ENCODE measurements around the gene TNS1.
"Not testable (repeated sequence)": the region's sequence is repeated elsewhere in the genome, so short reads cannot be mapped to it uniquely, and the experiment has no call there.

TNS1 gene
- total RNA-seq, result 0 to 0.58 (median 0) reads per million in 3 donors

DNA sequence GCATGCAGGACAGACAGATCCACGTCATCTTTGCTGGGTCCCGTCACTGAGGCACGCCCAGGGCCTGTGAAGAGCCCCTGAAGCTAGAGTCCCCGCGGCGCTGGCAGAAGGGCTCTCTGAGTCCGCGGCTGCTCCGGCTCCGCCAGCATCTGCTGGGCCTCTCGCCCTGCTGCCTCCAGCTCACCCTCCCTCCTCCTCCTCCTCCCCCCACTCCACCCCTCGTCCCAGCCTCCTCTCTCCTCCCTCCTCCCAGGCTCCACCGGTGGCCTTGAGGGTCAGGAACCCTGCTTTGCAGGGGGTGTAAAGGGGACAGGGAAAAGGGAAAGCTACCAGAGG is at the start of gene TNS1:
TNS1 (minus strand) TSS at position 151 of the 336 bp plus-strand sequence; CDS start at position 28, 123 bp downstream.
- H3K4me3 ChIP-seq (ENCODE audit: insufficient read depth, low read depth, low read length, poor library complexity, severe bottlenecking), result no peak within 1 kb of the TSS
- H3K27me3 ChIP-seq (replicated peaks; ENCODE audit: control insufficient read depth, insufficient read depth, low read length, poor library complexity, severe bottlenecking), result no peaks in the 10 kb centered on the region
- DNase-seq, result no peak
- H3K27ac ChIP-seq (ENCODE audit: insufficient read depth, low read length, poor library complexity, severe bottlenecking), result no peak within 1 kb of the TSS
- H3K9me3 ChIP-seq (ENCODE audit: control insufficient read depth, low read length), result no peaks in the 10 kb centered on the region
- no peaks in the 10 kb centered on the region for H3K4me1 ChIP-seq (ENCODE audit: control insufficient read depth, insufficient read depth, low read length, poor library complexity, severe bottlenecking)
- H3K36me3 ChIP-seq (ENCODE audit: control insufficient read depth, insufficient read depth, low read length), result no peaks in the 10 kb centered on the region

DNA sequence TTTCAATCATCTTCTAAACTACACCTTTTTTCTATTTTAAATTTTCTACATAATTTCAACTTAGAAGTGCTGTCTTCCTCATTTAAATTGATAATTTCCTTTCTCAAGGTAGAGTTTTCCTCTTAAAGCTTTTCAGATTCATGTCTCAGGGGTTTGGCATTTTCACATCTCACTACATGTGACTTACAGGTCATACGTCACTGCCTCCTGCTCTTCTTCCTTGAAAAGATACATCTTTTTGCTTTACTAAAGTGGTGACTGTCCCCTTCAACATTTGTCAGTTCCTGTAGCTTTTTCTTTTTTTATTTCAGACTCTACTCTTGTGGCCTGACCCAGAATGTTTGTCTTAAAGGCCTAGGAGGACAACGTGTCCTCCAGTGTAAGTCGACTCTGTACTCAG is 49.1 kb upstream of the TNS1 start:
- Histone ChIP-seq H3K27me3 (replicated peaks; ENCODE audit: control insufficient read depth, insufficient read depth, low read length, poor library complexity, severe bottlenecking) (no peaks in the 10 kb centered on the region), H3K4me1 (ENCODE audit: control insufficient read depth, insufficient read depth, low read length, poor library complexity, severe bottlenecking) (no peaks in the 10 kb centered on the region), H3K4me3 (ENCODE audit: insufficient read depth, low read depth, low read length, poor library complexity, severe bottlenecking) (no peak overlapping the region), H3K36me3 (ENCODE audit: control insufficient read depth, insufficient read depth, low read length) (no peaks in the 10 kb centered on the region), H3K27ac (ENCODE audit: insufficient read depth, low read length, poor library complexity, severe bottlenecking) (no peak overlapping the region), H3K9me3 (ENCODE audit: control insufficient read depth, low read length) (peaks cover 6% of the 10 kb centered on the region)
- DNase-seq, result no peak

GRCh38 chr2:218047536-218048225 is 44.9 kb upstream of the TNS1 start:
- DNase-seq, result no peak
- Histone ChIP-seq H3K4me1 (ENCODE audit: control insufficient read depth, insufficient read depth, low read length, poor library complexity, severe bottlenecking) (no peaks in the 10 kb centered on the region), H3K36me3 (ENCODE audit: control insufficient read depth, insufficient read depth, low read length) (no peaks in the 10 kb centered on the region), H3K4me3 (ENCODE audit: insufficient read depth, low read depth, low read length, poor library complexity, severe bottlenecking) (no peak overlapping the region), H3K9me3 (ENCODE audit: control insufficient read depth, low read length) (peaks cover 6% of the 10 kb centered on the region), H3K27ac (ENCODE audit: insufficient read depth, low read length, poor library complexity, severe bottlenecking) (no peak overlapping the region), H3K27me3 (replicated peaks; ENCODE audit: control insufficient read depth, insufficient read depth, low read length, poor library complexity, severe bottlenecking) (no peaks in the 10 kb centered on the region)

DNA sequence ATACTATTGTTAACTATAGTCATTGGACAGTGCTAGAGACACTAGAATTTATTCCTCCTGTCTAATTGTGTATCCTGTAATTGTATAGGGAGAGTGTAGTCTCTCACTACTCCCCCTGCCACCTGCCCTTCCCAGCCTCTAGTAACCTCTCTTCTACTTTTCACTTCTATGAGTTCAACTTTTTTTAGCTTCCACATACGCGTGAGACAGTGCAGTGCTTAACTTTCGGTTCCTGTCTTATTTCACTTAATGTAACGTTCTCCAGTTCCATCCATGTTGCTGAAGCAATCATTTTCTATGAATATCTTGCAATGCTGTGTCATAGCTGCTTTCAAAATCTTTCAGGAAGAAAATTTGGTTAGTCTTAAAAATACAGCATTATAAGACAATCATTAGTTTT is 43.4 kb upstream of the TNS1 start:
- H3K4me3 ChIP-seq (ENCODE audit: insufficient read depth, low read depth, low read length, poor library complexity, severe bottlenecking), result no peak overlapping the region

GRCh38 chr2:218044599-218044998 is 41.8 kb upstream of the TNS1 start:
- H3K4me1 ChIP-seq (ENCODE audit: control insufficient read depth, insufficient read depth, low read length, poor library complexity, severe bottlenecking); H3K27me3 ChIP-seq (replicated peaks; ENCODE audit: control insufficient read depth, insufficient read depth, low read length, poor library complexity, severe bottlenecking); H3K9me3 ChIP-seq (ENCODE audit: control insufficient read depth, low read length); H3K4me3 ChIP-seq (ENCODE audit: insufficient read depth, low read depth, low read length, poor library complexity, severe bottlenecking); H3K36me3 ChIP-seq (ENCODE audit: control insufficient read depth, insufficient read depth, low read length); H3K27ac ChIP-seq (ENCODE audit: insufficient read depth, low read length, poor library complexity, severe bottlenecking); DNase-seq: not testable (repeated sequence)

More for the DNA sequence above, 43.4 kb upstream of the TNS1 start:
- Histone ChIP-seq H3K27me3 (replicated peaks; ENCODE audit: control insufficient read depth, insufficient read depth, low read length, poor library complexity, severe bottlenecking) (no peaks in the 10 kb centered on the region), H3K9me3 (ENCODE audit: control insufficient read depth, low read length) (peaks cover 6% of the 10 kb centered on the region), H3K4me1 (ENCODE audit: control insufficient read depth, insufficient read depth, low read length, poor library complexity, severe bottlenecking) (no peaks in the 10 kb centered on the region), H3K27ac (ENCODE audit: insufficient read depth, low read length, poor library complexity, severe bottlenecking) (no peak overlapping the region), H3K36me3 (ENCODE audit: control insufficient read depth, insufficient read depth, low read length) (no peaks in the 10 kb centered on the region)
- no peak for DNase-seq

- H3K9me3 ChIP-seq (ENCODE audit: control insufficient read depth, low read length), result no peaks in the 10 kb centered on the region
- no peak for DNase-seq
- no peaks in the 10 kb centered on the region for H3K4me1 ChIP-seq (ENCODE audit: control insufficient read depth, insufficient read depth, low read length, poor library complexity, severe bottlenecking)
- H3K36me3 ChIP-seq (ENCODE audit: control insufficient read depth, insufficient read depth, low read length), result no peaks in the 10 kb centered on the region
- H3K27me3 ChIP-seq (replicated peaks; ENCODE audit: control insufficient read depth, insufficient read depth, low read length, poor library complexity, severe bottlenecking), result no peaks in the 10 kb centered on the region
- H3K4me3 ChIP-seq (ENCODE audit: insufficient read depth, low read depth, low read length, poor library complexity, severe bottlenecking), result no peak overlapping the region
- H3K27ac ChIP-seq (ENCODE audit: insufficient read depth, low read length, poor library complexity, severe bottlenecking), result no peak overlapping the region
Measured at GRCh38 chr2:218043701-218044109, 40.9 kb upstream of the TNS1 start.

GRCh38 chr2:218043100-218043499 is 40.3 kb upstream of the TNS1 start:
- Histone ChIP-seq H3K27me3 (replicated peaks; ENCODE audit: control insufficient read depth, insufficient read depth, low read length, poor library complexity, severe bottlenecking) (no peaks in the 10 kb centered on the region), H3K27ac (ENCODE audit: insufficient read depth, low read length, poor library complexity, severe bottlenecking) (no peak overlapping the region), H3K9me3 (ENCODE audit: control insufficient read depth, low read length) (no peaks in the 10 kb centered on the region), H3K4me1 (ENCODE audit: control insufficient read depth, insufficient read depth, low read length, poor library complexity, severe bottlenecking) (no peaks in the 10 kb centered on the region), H3K4me3 (ENCODE audit: insufficient read depth, low read depth, low read length, poor library complexity, severe bottlenecking) (no peak overlapping the region), H3K36me3 (ENCODE audit: control insufficient read depth, insufficient read depth, low read length) (no peaks in the 10 kb centered on the region)
- no peak for DNase-seq

GRCh38 chr2:218041302-218042168 is 38.7 kb upstream of the TNS1 start:
- Histone ChIP-seq H3K36me3 (ENCODE audit: control insufficient read depth, insufficient read depth, low read length) (no peaks in the 10 kb centered on the region), H3K9me3 (ENCODE audit: control insufficient read depth, low read length) (no peaks in the 10 kb centered on the region), H3K27ac (ENCODE audit: insufficient read depth, low read length, poor library complexity, severe bottlenecking) (no peak overlapping the region), H3K27me3 (replicated peaks; ENCODE audit: control insufficient read depth, insufficient read depth, low read length, poor library complexity, severe bottlenecking) (no peaks in the 10 kb centered on the region), H3K4me3 (ENCODE audit: insufficient read depth, low read depth, low read length, poor library complexity, severe bottlenecking) (no peak overlapping the region), H3K4me1 (ENCODE audit: control insufficient read depth, insufficient read depth, low read length, poor library complexity, severe bottlenecking) (no peaks in the 10 kb centered on the region)
- no peak for DNase-seq

- no peak for DNase-seq
- no peaks in the 10 kb centered on the region for H3K4me1 ChIP-seq (ENCODE audit: control insufficient read depth, insufficient read depth, low read length, poor library complexity, severe bottlenecking)
- no peaks in the 10 kb centered on the region for H3K36me3 ChIP-seq (ENCODE audit: control insufficient read depth, insufficient read depth, low read length)
- H3K27me3 ChIP-seq (replicated peaks; ENCODE audit: control insufficient read depth, insufficient read depth, low read length, poor library complexity, severe bottlenecking), result no peaks in the 10 kb centered on the region
- H3K27ac ChIP-seq (ENCODE audit: insufficient read depth, low read length, poor library complexity, severe bottlenecking), result no peak overlapping the region
- H3K4me3 ChIP-seq (ENCODE audit: insufficient read depth, low read depth, low read length, poor library complexity, severe bottlenecking), result no peak overlapping the region
- H3K9me3 ChIP-seq (ENCODE audit: control insufficient read depth, low read length), result no peaks in the 10 kb centered on the region
Measured at GRCh38 chr2:218040883-218041282, 38.1 kb upstream of the TNS1 start.

GRCh38 chr2:218039171-218039570 is 36.4 kb upstream of the TNS1 start:
- Histone ChIP-seq H3K27me3 (replicated peaks; ENCODE audit: control insufficient read depth, insufficient read depth, low read length, poor library complexity, severe bottlenecking) (no peaks in the 10 kb centered on the region), H3K27ac (ENCODE audit: insufficient read depth, low read length, poor library complexity, severe bottlenecking) (no peak overlapping the region), H3K4me3 (ENCODE audit: insufficient read depth, low read depth, low read length, poor library complexity, severe bottlenecking) (no peak overlapping the region), H3K9me3 (ENCODE audit: control insufficient read depth, low read length) (no peaks in the 10 kb centered on the region), H3K4me1 (ENCODE audit: control insufficient read depth, insufficient read depth, low read length, poor library complexity, severe bottlenecking) (peaks cover 5% of the 10 kb centered on the region), H3K36me3 (ENCODE audit: control insufficient read depth, insufficient read depth, low read length) (no peaks in the 10 kb centered on the region)
- DNase-seq, result no peak

Data from effector memory CD4-positive, alpha-beta T cell (primary cell).